Activated CD4-positive, alpha-beta T cell treated with anti-CD3 and anti-CD28 coated beads, Interleukin-2, amount 50 U/mL, for 24 hours (primary cell): ENCODE measurements around the gene FXYD7.
"Not testable (repeated sequence)": the region's sequence is repeated elsewhere in the genome, so short reads cannot be mapped to it uniquely, and the experiment has no call there.

ENCODE experiments used
- DNase-seq, 2 donors: peaks; one replicate each; pipeline ENCODE4 v3.0.0-alpha.2; 2020; ENCODE audit warnings: low read depth in 1 of 2, low spot score in 1 of 2

The FXYD7 gene

GRCh38 chr19:35142606-35143230, 337 bp upstream of the FXYD7 start:
- DNase-seq, result peak; percentile 39 to 50

- DNase-seq, result no peak
Measured at GRCh38 chr19:35143818-35144217, 763 bp downstream of the FXYD7 start.

- no peak for DNase-seq
Measured at GRCh38 chr19:35144259-35144599, 1.2 kb downstream of the FXYD7 start.

GRCh38 chr19:35144600-35145436, 1.8 kb downstream of the FXYD7 start:
- no peak for DNase-seq

GRCh38 chr19:35146746-35147459, 3.8 kb downstream of the FXYD7 start:
- DNase-seq, result no peak

- no peak for DNase-seq
Measured at GRCh38 chr19:35149463-35149862, 6.4 kb downstream of the FXYD7 start.

GRCh38 chr19:35150445-35150844, 7.4 kb downstream of the FXYD7 start:
- no peak for DNase-seq

GRCh38 chr19:35151273-35152065, 8.4 kb downstream of the FXYD7 start:
- DNase-seq, result no peak

- DNase-seq, result not testable (repeated sequence)
Measured at GRCh38 chr19:35153129-35153522, 10.1 kb downstream of the FXYD7 start.

GRCh38 chr19:35153701-35154524, 10.9 kb downstream of the FXYD7 start:
- peak; percentile 53 to 71 for DNase-seq

GRCh38 chr19:35154525-35155406, 11.7 kb downstream of the FXYD7 start, which contains the start of gene FXYD5:
Gene FXYD5 (plus strand): TSS chr19:35154735. CDS start chr19:35155551, 816 bp downstream.
- peak; percentile 57 to 86 for DNase-seq

GRCh38 chr19:35155441-35155840, 12.4 kb downstream of the FXYD7 start:
- no peak for DNase-seq

GRCh38 chr19:35155981-35156672, 13.1 kb downstream of the FXYD7 start:
- DNase-seq, result no peak

GRCh38 chr19:35156673-35157014, 13.6 kb downstream of the FXYD7 start:
- no peak for DNase-seq

GRCh38 chr19:35157431-35157830, 14.4 kb downstream of the FXYD7 start:
- DNase-seq, result no peak

- DNase-seq, result no peak
Measured at GRCh38 chr19:35159606-35160005, 16.6 kb downstream of the FXYD7 start.

- DNase-seq, result no peak
Measured at GRCh38 chr19:35160629-35161433, 17.8 kb downstream of the FXYD7 start.

- DNase-seq, result no peak
Measured at GRCh38 chr19:35161434-35161743, 18.3 kb downstream of the FXYD7 start.
